ENCODE measurements around the gene NCOA5. TPM values are rescaled to one million over a fixed set of nuclear protein-coding genes. Genes with fewer than 3 reads are reported as not detected.
A peak's percentile ranks its signal among the peaks of the same experiment; 100 is the strongest.

NCOA5 gene
- total RNA-seq, 6 donors from 2014 or later, result 17.1 to 48.2 (median 30.2) TPM

DNA sequence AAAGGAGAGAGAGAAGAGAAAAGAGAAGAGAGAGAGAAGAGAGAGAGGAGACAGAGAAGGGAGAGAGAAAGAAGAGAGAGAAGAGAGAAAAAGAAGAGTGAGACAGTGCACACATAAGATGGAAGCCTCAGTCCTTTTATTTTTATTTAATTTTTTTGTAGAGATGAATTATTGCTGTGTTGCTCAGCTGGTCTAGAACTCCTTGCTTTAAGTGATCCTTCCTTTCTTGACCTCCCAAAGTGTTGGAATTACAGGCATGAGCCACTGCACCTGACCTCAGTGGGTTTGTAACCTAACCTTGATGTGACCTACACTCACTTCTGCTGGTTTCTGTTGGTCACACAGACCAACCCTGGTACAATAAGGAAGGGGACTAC, 22.1 kb upstream of the NCOA5 start:
- Histone ChIP-seq H3K27ac (no peak overlapping the region), H3K27me3 (no peaks in the 10 kb centered on the region), H3K4me1 (peaks cover 0 to 4% (median 2%) of the 10 kb centered on the region in 4 donors), H3K9me3 (no peaks in the 10 kb centered on the region), H3K36me3 (no peaks in the 10 kb centered on the region), H3K4me3 (no peak overlapping the region)
- TF ChIP-seq EP300 (IDR thresholded peaks at IDR 0.05) (no peak), POLR2AphosphoS5 (IDR thresholded peaks at IDR 0.05) (no peak), POLR2A (IDR thresholded peaks at IDR 0.05) (no peak)
- TF ChIP-seq, protein P1, sequence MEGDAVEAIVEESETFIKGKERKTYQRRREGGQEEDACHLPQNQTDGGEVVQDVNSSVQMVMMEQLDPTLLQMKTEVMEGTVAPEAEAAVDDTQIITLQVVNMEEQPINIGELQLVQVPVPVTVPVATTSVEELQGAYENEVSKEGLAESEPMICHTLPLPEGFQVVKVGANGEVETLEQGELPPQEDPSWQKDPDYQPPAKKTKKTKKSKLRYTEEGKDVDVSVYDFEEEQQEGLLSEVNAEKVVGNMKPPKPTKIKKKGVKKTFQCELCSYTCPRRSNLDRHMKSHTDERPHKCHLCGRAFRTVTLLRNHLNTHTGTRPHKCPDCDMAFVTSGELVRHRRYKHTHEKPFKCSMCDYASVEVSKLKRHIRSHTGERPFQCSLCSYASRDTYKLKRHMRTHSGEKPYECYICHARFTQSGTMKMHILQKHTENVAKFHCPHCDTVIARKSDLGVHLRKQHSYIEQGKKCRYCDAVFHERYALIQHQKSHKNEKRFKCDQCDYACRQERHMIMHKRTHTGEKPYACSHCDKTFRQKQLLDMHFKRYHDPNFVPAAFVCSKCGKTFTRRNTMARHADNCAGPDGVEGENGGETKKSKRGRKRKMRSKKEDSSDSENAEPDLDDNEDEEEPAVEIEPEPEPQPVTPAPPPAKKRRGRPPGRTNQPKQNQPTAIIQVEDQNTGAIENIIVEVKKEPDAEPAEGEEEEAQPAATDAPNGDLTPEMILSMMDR (IDR thresholded peaks at IDR 0.05), result no peak
- ATAC-seq (ENCODE audit: low FRiP score in 2 of 2), result no peak
- DNase-seq, result no peak

DNA sequence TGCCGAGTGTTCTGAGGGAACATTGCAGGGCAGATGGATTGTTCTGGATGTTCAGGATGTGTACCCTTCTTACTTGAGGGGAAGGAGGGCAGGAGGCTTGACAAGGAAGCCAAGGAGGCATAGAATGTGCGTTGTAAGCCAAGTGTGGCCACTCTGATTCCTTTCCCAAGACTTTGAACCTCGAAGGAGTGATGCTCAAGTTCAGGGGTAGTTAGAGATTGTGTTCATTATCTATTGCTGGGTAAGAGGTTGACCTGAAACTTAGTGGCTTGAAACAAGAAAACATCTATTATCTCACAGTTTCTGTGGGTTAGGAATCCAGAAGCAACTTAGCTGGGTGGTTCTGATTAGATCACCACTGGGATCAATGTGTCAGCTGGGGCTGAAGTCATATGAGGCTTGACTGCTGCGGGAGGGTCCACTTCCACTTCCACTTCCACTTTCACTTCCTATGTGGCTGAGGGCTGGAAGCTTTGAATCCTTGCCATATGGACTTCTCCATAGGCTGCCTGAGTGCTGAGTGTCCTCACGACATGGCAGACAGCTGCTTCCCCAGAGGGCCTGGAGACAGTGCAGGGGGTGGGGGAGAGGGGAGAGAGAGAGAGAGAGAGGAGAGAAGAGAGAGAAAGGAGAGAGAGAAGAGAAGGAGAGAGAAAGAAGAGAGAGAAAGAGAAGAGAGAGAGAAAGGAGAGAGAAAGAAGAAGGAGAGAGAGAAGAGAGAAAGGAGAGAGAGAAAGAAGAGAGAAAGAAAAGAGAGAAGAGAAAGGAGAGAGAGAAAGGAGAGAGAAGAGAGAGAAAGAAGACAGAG, 21.5 kb upstream of the NCOA5 start:
- Histone ChIP-seq H3K4me1 (peaks cover 0 to 4% (median 2%) of the 10 kb centered on the region in 4 donors), H3K27ac (peak overlapping the region in 1 of 4 donors; percentile 30), H3K4me3 (no peak overlapping the region), H3K36me3 (no peaks in the 10 kb centered on the region), H3K9me3 (no peaks in the 10 kb centered on the region), H3K27me3 (no peaks in the 10 kb centered on the region)
- 44 to 47% methylated on average over 5 of the region's 5 CpGs for WGBS, 2 donors
- peak in 1 of 2 donors; percentile 49 for DNase-seq
- TF ChIP-seq POLR2AphosphoS5 (IDR thresholded peaks at IDR 0.05) (no peak), POLR2A (IDR thresholded peaks at IDR 0.05) (no peak), EP300 (IDR thresholded peaks at IDR 0.05) (no peak)
- TF ChIP-seq, protein P1 (IDR thresholded peaks at IDR 0.05), result no peak
- ATAC-seq (ENCODE audit: low FRiP score in 2 of 2), result peak; percentile 34 to 93

DNA sequence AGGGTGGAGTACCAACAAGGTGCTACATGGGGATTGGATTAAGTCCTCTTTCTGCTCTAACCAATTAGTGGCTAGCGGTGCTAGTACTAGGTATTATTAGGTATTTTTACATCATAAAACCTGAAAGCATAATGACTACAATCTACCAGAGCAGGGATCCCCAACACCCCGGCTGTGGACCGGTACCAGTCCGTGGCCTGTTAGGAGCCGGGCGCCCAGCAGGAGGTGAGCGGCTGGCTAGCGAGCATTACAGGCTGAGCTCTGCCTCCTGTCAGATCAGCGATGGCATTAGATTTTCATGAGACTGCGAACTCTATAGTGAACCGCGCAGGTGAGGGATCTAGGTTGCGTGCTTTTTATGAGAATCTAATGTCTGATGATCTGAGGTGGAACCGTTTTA, 19.2 kb upstream of the NCOA5 start:
- WGBS, 2 donors, result 91 to 93% methylated on average over 14 of the region's 14 CpGs
- peak in 1 of 2 donors; percentile 57 for DNase-seq
- ATAC-seq (ENCODE audit: low FRiP score in 2 of 2), result no peak
- Histone ChIP-seq H3K27ac (no peak overlapping the region), H3K36me3 (no peaks in the 10 kb centered on the region), H3K9me3 (no peaks in the 10 kb centered on the region), H3K4me1 (peaks cover 0 to 4% (median 2%) of the 10 kb centered on the region in 4 donors), H3K4me3 (no peak overlapping the region), H3K27me3 (no peaks in the 10 kb centered on the region)
- TF ChIP-seq, protein P1 (IDR thresholded peaks at IDR 0.05), result no peak
- TF ChIP-seq POLR2AphosphoS5 (IDR thresholded peaks at IDR 0.05) (no peak), EP300 (IDR thresholded peaks at IDR 0.05) (no peak), POLR2A (IDR thresholded peaks at IDR 0.05) (no peak)

DNA sequence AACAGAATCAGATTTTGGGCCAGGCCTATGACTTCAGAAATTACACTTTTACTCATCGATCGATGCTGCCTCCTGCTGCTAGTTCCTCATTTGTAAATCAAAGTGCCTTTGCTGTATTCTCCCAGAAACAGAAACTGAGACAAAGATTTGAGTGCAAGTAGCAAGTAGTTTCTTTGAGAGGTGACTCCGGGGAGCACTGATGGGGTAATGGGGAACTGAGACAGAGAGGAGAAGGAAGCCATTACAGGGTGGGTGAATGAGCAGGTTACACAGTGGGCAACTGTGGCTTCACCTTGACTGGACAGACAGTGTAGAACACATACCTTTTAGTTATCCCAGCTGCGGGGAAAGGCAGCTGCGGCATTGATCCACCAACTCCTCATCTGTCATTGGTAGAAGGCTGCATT, 18.7 kb upstream of the NCOA5 start:
- Histone ChIP-seq H3K9me3 (no peaks in the 10 kb centered on the region), H3K27ac (no peak overlapping the region), H3K4me1 (peaks cover 0 to 4% (median 2%) of the 10 kb centered on the region in 4 donors), H3K36me3 (no peaks in the 10 kb centered on the region), H3K4me3 (no peak overlapping the region), H3K27me3 (no peaks in the 10 kb centered on the region)
- 67% methylated on average over 5 of the region's 5 CpGs for WGBS, 2 donors
- ATAC-seq (ENCODE audit: low FRiP score in 2 of 2) (no peak), DNase-seq (no peak)
- TF ChIP-seq EP300 (IDR thresholded peaks at IDR 0.05) (no peak), POLR2AphosphoS5 (IDR thresholded peaks at IDR 0.05) (no peak), POLR2A (IDR thresholded peaks at IDR 0.05) (no peak)
- TF ChIP-seq, protein P1 (IDR thresholded peaks at IDR 0.05), result no peak

DNA sequence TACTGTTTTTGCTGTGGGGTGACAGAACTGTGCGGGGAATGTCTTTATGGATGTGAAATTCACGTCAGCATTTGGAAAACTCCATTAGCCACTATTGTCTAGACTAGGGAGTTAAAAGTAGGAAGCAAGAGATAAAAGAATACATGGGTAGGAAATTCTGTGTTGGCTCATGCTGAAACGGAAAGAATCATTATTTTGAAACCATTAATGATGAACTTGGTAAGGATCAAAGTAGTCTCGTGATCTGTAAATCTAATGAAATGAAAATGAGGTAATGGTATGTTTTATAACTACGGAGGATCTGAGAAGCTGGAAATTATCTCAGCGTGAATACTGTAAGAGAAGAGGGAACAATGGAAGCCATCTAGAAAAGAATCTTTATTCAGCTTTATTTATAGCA, 17.3 kb upstream of the NCOA5 start:
- Histone ChIP-seq H3K4me1 (peaks cover 0 to 4% (median 2%) of the 10 kb centered on the region in 4 donors), H3K36me3 (no peaks in the 10 kb centered on the region), H3K9me3 (no peaks in the 10 kb centered on the region), H3K27me3 (no peaks in the 10 kb centered on the region), H3K4me3 (no peak overlapping the region), H3K27ac (no peak overlapping the region)
- DNase-seq (no peak), ATAC-seq (ENCODE audit: low FRiP score in 2 of 2) (no peak)
- no peak for TF ChIP-seq POLR2A (IDR thresholded peaks at IDR 0.05)
- no peak for TF ChIP-seq EP300 (IDR thresholded peaks at IDR 0.05)
- TF ChIP-seq, protein P1 (IDR thresholded peaks at IDR 0.05), result no peak
- TF ChIP-seq POLR2AphosphoS5 (IDR thresholded peaks at IDR 0.05), result no peak
- WGBS, 2 donors, result 68 to 74% methylated on average over 6 of the region's 6 CpGs
